OCI-LY1 (cell line): ENCODE data around the gene ZNF112.

ENCODE experiments used
- H2AFZ ChIP-seq: fragments of 200-600 bp; sonication (generic), shearing (Covaris generic); 2 replicates; pipeline ENCODE4 v1.6.0; 2014; ENCODE audit warnings: antibody characterized with exemption, mild to moderate bottlenecking, low read length
- H3F3A ChIP-seq: fragments of 200-600 bp; sonication (generic), shearing (Covaris generic); 2 replicates; pipeline ENCODE4 v1.6.0; 2014; ENCODE audit warnings: mild to moderate bottlenecking, antibody characterized with exemption, low read length, moderate library complexity; ENCODE audit not compliant: insufficient read depth
- H3K27ac ChIP-seq: fragments of 200-600 bp; sonication (generic); 2 replicates; pipeline ENCODE4 v1.5.1; 2014; ENCODE audit warnings: low read length, mixed run types, mild to moderate bottlenecking, low read depth; ENCODE audit not compliant: poor library complexity, severe bottlenecking
- H3K27me3 ChIP-seq: fragments of 200-600 bp; sonication (generic); 2 replicates; pipeline ENCODE4 v1.6.0; 2014; ENCODE audit warnings: antibody characterized with exemption, mild to moderate bottlenecking, low read length, moderate library complexity; ENCODE audit not compliant: insufficient read depth
- H3K36me3 ChIP-seq: fragments of 200-600 bp; sonication (generic); 2 replicates; pipeline ENCODE4 v1.6.1; 2014; ENCODE audit warnings: mild to moderate bottlenecking, antibody characterized with exemption, low read length, moderate library complexity, mixed read lengths; ENCODE audit not compliant: insufficient read depth
- H3K4me1 ChIP-seq: fragments of 200-600 bp; sonication (generic); 2 replicates; pipeline ENCODE4 v1.5.1; 2014; ENCODE audit warnings: mild to moderate bottlenecking, low read length, moderate library complexity; ENCODE audit not compliant: insufficient read depth, severe bottlenecking
- H3K4me2 ChIP-seq: fragments of 200-600 bp; sonication (generic), shearing (Covaris generic); 2 replicates; pipeline ENCODE4 v1.6.1; 2014; ENCODE audit warnings: low read length
- H3K4me3 ChIP-seq: fragments of 200-600 bp; sonication (generic); 2 replicates; pipeline ENCODE4 v1.5.1; 2014; ENCODE audit warnings: low read length, low read depth, mild to moderate bottlenecking, mixed read lengths; ENCODE audit not compliant: poor library complexity, severe bottlenecking
- H3K79me2 ChIP-seq: fragments of 200-600 bp; shearing (Covaris generic); 2 replicates; pipeline ENCODE4 v1.6.1; 2016; ENCODE audit warnings: mixed run types, low read length, mixed read lengths; ENCODE audit not compliant: insufficient read depth
- H3K9ac ChIP-seq: fragments of 200-600 bp; sonication (generic), shearing (Covaris generic); 2 replicates; pipeline ENCODE4 v1.6.1; 2014; ENCODE audit warnings: mild to moderate bottlenecking, low read length, mixed read lengths
- H3K9me2 ChIP-seq: fragments of 200-600 bp; sonication (generic), shearing (Covaris generic); 2 replicates; pipeline ENCODE4 v1.6.1; 2014; ENCODE audit warnings: low read depth, mild to moderate bottlenecking, low read length, mixed read lengths
- H3K9me3 ChIP-seq: fragments of 200-600 bp; shearing (Covaris generic); 2 replicates; pipeline ENCODE4 v1.6.1; 2014; ENCODE audit warnings: low read length, mixed read lengths
- H4K20me1 ChIP-seq: fragments of 200-600 bp; sonication (generic), shearing (Covaris generic); 2 replicates; pipeline ENCODE4 v1.6.0; 2016; ENCODE audit warnings: mild to moderate bottlenecking, low read length; ENCODE audit not compliant: insufficient read depth
- CTCF ChIP-seq: fragments of 200-600 bp; sonication (generic), shearing (Covaris generic); IDR thresholded peaks from 2 replicates; pipeline ENCODE4 v1.5.1; 2017; ENCODE audit warnings: mild to moderate bottlenecking, antibody characterized with exemption, low read length, moderate library complexity, mixed read lengths
- EZH2 ChIP-seq: fragments of 200-600 bp; sonication (generic), shearing (Covaris generic); IDR thresholded peaks from 2 replicates; pipeline ENCODE4 v1.8.0; 2017; ENCODE audit warnings: borderline replicate concordance, mixed run types, mild to moderate bottlenecking, antibody characterized with exemption, low read length, moderate library complexity, mixed read lengths

ZNF112 gene

GRCh38 chr19:44280916-44281315 lies 75.6 kb downstream of the ZNF112 start:
- no peak overlapping the region for H3K9ac ChIP-seq
- H3F3A ChIP-seq = no peaks in the 10 kb centered on the region
- H3K4me2 ChIP-seq = no peak overlapping the region
- H3K4me1 ChIP-seq = no peaks in the 10 kb centered on the region
- H3K27ac ChIP-seq = no peak overlapping the region
- H3K27me3 ChIP-seq = no peaks in the 10 kb centered on the region
- TF ChIP-seq CTCF = no peak
- no peak for TF ChIP-seq EZH2
- no peaks in the 10 kb centered on the region for H3K79me2 ChIP-seq
- no peaks in the 10 kb centered on the region for H4K20me1 ChIP-seq
- H3K9me2 ChIP-seq = no peaks in the 10 kb centered on the region
- H2AFZ ChIP-seq = no peak overlapping the region
- no peaks in the 10 kb centered on the region for H3K36me3 ChIP-seq
- H3K9me3 ChIP-seq = peaks cover 3% of the 10 kb centered on the region; the same call in 1 of the 2 replicates
- no peak overlapping the region for H3K4me3 ChIP-seq

DNA sequence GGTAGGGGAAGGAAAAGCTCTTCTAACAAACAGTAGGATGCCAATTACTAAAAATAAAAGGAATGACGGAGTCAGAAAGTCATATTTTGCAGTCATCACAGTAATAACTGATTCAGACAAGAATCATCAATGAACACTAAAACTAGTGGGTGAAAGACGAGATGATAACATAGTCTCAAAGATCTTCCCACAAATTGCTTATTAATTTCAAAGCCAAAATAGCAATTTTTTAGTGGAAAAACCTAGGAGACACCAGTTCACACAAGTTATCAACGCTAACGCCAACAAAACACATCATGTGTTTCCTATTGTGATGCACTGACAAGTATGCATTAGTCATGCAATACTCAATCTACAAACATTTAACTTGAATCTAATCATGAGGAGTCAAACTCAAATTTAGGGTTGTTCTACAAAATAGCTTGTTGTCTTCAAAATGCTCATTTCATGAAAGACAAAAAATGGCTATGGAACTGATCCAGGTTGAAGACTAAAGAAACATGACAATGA lies 78.2 kb downstream of the ZNF112 start:
- Histone ChIP-seq H3K4me3 (no peak overlapping the region), H3K27me3 (no peaks in the 10 kb centered on the region), H3K27ac (no peak overlapping the region), H3K9me3 (peaks cover 3% of the 10 kb centered on the region; the same call in 1 of the 2 replicates), H3K9me2 (no peaks in the 10 kb centered on the region), H2AFZ (no peak overlapping the region), H3K36me3 (no peaks in the 10 kb centered on the region), H3K9ac (no peak overlapping the region), H3K4me2 (no peak overlapping the region), H3F3A (no peaks in the 10 kb centered on the region), H3K79me2 (no peaks in the 10 kb centered on the region), H4K20me1 (no peaks in the 10 kb centered on the region), H3K4me1 (no peaks in the 10 kb centered on the region)
- TF ChIP-seq CTCF (no peak), EZH2 (no peak)

DNA sequence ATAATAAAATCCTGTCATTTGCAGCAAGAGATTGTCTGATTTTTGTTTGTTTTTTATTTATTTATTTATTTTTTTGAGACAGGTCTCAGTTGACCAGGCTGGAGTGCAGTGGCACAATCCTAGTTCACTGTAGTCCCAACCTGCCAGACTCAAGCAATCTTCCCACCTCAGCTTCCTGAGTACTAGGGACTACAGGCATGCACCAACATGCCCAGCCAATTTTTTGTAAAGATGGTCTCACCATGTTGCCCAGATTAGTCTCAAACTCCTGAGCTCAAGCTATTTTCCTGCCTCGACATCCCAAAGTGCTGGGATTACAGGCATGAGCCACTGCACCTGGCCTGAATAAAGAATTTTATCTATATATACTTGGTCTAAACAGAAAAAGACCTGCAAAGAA lies 79.1 kb downstream of the ZNF112 start:
- H4K20me1 ChIP-seq = no peaks in the 10 kb centered on the region
- H3K4me1 ChIP-seq = no peaks in the 10 kb centered on the region
- H3K36me3 ChIP-seq = no peaks in the 10 kb centered on the region
- no peaks in the 10 kb centered on the region for H3K9me2 ChIP-seq
- H3K4me3 ChIP-seq = no peak overlapping the region
- H3K27ac ChIP-seq = no peak overlapping the region
- H3K9ac ChIP-seq = no peak overlapping the region
- TF ChIP-seq EZH2 = no peak
- TF ChIP-seq CTCF = no peak
- H3K27me3 ChIP-seq = no peaks in the 10 kb centered on the region
- no peaks in the 10 kb centered on the region for H3F3A ChIP-seq
- H3K4me2 ChIP-seq = no peak overlapping the region
- H3K9me3 ChIP-seq = peaks cover 3% of the 10 kb centered on the region; the same call in 1 of the 2 replicates
- H2AFZ ChIP-seq = no peak overlapping the region
- H3K79me2 ChIP-seq = no peaks in the 10 kb centered on the region
